Measurements from ENCODE around the gene UFSP1. TPM values are rescaled to one million over a fixed set of nuclear protein-coding genes. Genes with fewer than 3 reads are reported as not detected.
"Not testable (repeated sequence)": the region's sequence is repeated elsewhere in the genome, so short reads cannot be mapped to it uniquely, and the experiment has no call there.

UFSP1 gene
- total and polyA plus RNA-seq, 5 donors from 2014 or later: 0.39 to 4.8 (median 1.4) TPM

DNA sequence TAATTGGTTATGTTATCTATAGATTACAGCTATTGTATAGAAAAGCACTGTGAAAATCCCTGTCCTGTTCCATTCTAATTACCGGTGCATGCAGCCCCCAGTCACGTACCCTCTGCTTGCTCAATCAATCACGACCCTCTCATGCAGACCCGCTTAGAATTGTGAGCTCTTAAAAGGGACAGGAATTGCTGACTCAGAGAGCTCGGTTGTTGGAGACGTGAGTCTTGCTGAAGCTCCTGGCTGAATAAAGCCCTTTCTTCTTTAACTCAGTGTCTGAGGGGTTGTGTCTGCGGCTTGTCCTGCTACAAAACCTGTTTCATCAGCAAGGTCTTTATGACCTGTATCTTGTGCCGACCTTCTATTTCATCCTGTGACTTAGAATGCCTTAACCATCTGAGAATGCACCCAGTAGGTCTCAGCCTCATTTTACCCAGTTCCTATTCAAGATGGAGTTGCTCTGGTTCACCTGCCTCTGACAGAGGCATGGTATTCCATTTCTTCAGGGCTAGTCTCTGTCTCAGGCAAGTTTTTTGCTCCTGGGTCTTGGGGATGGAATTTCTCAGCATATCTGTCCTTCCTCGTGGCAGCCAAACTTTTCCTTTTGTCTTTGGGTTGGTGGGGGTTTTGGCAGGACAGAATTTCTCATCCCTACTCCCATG lies 30.4 kb upstream of the UFSP1 start:
- H3K4me1 ChIP-seq (ENCODE audit: control insufficient read depth, insufficient read depth, low read length, poor library complexity, severe bottlenecking); H3K4me3 Mint-ChIP-seq; H3K4me3 ChIP-seq (ENCODE audit: low read depth, low read length); H3K27me3 ChIP-seq (ENCODE audit: control insufficient read depth, insufficient read depth, low read length); H3K27ac ChIP-seq (ENCODE audit: insufficient read depth, low read length, poor library complexity, severe bottlenecking); H3K27ac Mint-ChIP-seq; H3K9me3 Mint-ChIP-seq; ATAC-seq (ENCODE audit: low read depth in 2 of 2); H3K4me1 Mint-ChIP-seq; H3K36me3 Mint-ChIP-seq; DNase-seq; H3K9me3 ChIP-seq (ENCODE audit: control insufficient read depth in 2 of 2, low read length in 2 of 2); H3K36me3 ChIP-seq (ENCODE audit: control insufficient read depth, insufficient read depth, low read length): not testable (repeated sequence)
- peaks cover 23% of the 10 kb centered on the region for H3K27me3 Mint-ChIP-seq

DNA sequence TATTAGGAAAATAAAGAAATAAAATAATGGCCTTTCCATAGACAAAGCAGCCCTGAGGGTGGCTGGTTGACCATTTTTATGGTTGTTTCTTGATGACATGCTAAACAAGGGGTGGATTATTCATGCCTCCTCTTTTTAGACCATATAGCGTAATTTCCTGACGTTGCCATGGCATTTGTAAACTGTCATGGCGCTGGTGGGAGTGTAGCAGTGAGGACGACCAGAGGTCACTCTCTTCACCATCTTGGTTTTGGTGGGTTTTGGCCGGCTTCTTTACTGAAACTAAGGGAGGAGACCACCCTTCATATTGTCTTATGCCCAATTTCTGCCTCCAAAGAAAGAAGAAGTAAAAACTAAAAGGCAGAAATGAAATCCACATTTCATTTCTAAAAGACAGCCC lies 29.8 kb upstream of the UFSP1 start:
- H3K27me3 ChIP-seq (ENCODE audit: control insufficient read depth, insufficient read depth, low read length); DNase-seq; H3K36me3 Mint-ChIP-seq; ATAC-seq (ENCODE audit: low read depth in 2 of 2); H3K27ac Mint-ChIP-seq; H3K4me1 ChIP-seq (ENCODE audit: control insufficient read depth, insufficient read depth, low read length, poor library complexity, severe bottlenecking); H3K9me3 ChIP-seq (ENCODE audit: control insufficient read depth in 2 of 2, low read length in 2 of 2); H3K4me3 ChIP-seq (ENCODE audit: low read depth, low read length); H3K4me3 Mint-ChIP-seq; H3K9me3 Mint-ChIP-seq; H3K4me1 Mint-ChIP-seq; H3K36me3 ChIP-seq (ENCODE audit: control insufficient read depth, insufficient read depth, low read length); H3K27ac ChIP-seq (ENCODE audit: insufficient read depth, low read length, poor library complexity, severe bottlenecking): not testable (repeated sequence)
- peaks cover 25% of the 10 kb centered on the region for H3K27me3 Mint-ChIP-seq

DNA sequence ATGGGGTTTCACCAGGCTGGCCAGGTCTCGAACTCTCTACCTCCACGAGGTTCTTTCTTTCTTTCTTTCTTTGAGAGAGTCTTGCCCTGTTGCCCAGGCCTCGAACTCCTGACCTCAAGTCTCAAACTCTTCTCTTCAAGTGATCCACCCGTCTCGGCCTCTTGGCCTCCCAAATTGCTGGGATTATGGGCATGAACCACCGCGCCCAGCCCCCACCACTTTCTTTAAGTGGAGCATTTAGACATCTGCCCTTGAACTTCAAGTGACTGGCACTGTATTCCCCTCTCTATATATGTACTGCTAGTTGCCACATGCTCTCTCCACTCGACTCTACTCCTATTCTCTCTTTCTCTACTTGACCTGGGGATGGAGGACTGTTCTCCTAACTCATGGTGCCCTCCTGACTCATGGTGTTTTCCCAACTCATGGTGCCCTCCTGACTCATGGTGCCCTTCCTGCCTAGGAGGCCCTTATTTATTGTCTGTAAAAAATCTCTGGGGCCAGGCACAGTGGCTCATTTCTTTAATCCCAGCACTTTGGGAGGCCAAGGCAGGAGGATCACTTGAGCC lies 25.4 kb upstream of the UFSP1 start:
- Histone ChIP-seq H3K36me3 (ENCODE audit: control insufficient read depth, insufficient read depth, low read length) (no peaks in the 10 kb centered on the region), H3K4me1 (ENCODE audit: control insufficient read depth, insufficient read depth, low read length, poor library complexity, severe bottlenecking) (no peaks in the 10 kb centered on the region), H3K9me3 (ENCODE audit: control insufficient read depth in 2 of 2, low read length in 2 of 2) (no peaks in the 10 kb centered on the region), H3K4me3 (ENCODE audit: low read depth, low read length) (no peak overlapping the region), H3K27me3 (ENCODE audit: control insufficient read depth, insufficient read depth, low read length) (no peaks in the 10 kb centered on the region), H3K27ac (ENCODE audit: insufficient read depth, low read length, poor library complexity, severe bottlenecking) (no peak overlapping the region)
- Mint-ChIP-seq H3K9me3 (peaks cover 0 to 2% (median 0%) of the 10 kb centered on the region in 7 donors), H3K27ac (no peak overlapping the region), H3K36me3 (no peaks in the 10 kb centered on the region), H3K27me3 (peaks cover 31% of the 10 kb centered on the region), H3K4me3 (no peak overlapping the region), H3K4me1 (peaks cover 0 to 5% (median 0%) of the 10 kb centered on the region in 4 donors)
- no peak for DNase-seq
- ATAC-seq (ENCODE audit: low read depth in 2 of 2): no peak

DNA sequence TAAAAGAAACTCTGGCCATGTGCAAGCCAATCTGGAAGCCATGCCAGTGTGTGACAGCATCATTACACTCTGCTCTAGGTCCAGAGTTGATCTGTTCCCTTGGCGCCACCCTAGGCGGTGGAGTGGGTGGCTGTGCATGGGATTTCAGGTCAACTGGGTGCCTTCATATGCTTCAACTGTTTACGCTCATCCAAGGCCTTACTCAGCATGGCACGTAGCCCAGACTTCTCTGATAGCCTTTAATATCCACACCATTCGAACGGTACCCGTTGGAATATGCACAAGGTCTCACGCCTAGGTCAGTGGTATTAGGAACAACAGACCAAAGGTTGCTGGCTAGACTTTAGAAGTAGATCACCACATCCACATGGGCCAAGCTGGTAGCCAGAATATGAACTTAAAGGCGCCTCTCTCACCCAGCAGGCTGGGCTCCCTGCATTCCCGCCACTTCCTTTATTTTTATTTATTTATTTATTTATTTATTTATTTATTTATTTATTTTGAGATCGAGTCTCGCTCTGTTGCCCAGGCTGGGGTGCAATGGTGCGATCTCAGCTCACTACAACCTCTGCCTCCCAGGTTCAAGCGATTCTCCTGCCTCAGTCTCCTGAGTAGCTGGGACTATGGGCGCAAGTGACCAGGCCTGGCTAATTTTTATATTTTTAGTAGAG lies 24.8 kb upstream of the UFSP1 start:
- H3K36me3 ChIP-seq (ENCODE audit: control insufficient read depth, insufficient read depth, low read length): no peaks in the 10 kb centered on the region
- H3K4me3 ChIP-seq (ENCODE audit: low read depth, low read length): no peak overlapping the region
- Mint-ChIP-seq H3K9me3 (peaks cover 0 to 2% (median 0%) of the 10 kb centered on the region in 7 donors), H3K36me3 (no peaks in the 10 kb centered on the region), H3K4me3 (no peak overlapping the region), H3K27ac (peak overlapping the region in 1 of 3 donors; percentile 74), H3K4me1 (peaks cover 0 to 5% (median 0%) of the 10 kb centered on the region in 4 donors), H3K27me3 (peaks cover 28% of the 10 kb centered on the region)
- DNase-seq (no peak), ATAC-seq (ENCODE audit: low read depth in 2 of 2) (no peak)
- no peaks in the 10 kb centered on the region for H3K9me3 ChIP-seq (ENCODE audit: control insufficient read depth in 2 of 2, low read length in 2 of 2)
- H3K4me1 ChIP-seq (ENCODE audit: control insufficient read depth, insufficient read depth, low read length, poor library complexity, severe bottlenecking): no peaks in the 10 kb centered on the region
- H3K27ac ChIP-seq (ENCODE audit: insufficient read depth, low read length, poor library complexity, severe bottlenecking): no peak overlapping the region
- H3K27me3 ChIP-seq (ENCODE audit: control insufficient read depth, insufficient read depth, low read length): no peaks in the 10 kb centered on the region

DNA sequence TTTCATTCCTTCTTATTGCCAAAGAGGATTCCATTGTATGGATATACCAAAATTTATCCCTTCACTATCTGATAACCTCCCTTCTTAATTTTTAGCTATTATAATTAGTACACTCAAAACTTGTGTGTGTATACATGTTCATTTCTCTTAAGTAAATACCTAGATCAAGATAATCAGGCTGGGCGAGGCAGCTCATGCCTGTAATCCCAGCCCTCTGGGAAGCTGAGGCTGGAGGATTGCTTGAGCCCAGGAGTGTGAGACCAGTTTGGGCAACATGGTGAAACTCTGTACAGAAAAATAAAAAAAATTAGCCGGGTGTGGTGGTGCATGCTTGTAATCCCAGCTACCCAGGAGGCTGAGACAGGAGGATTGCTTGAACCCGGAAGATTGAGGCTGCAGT lies 22.0 kb upstream of the UFSP1 start:
- Histone ChIP-seq H3K27me3 (ENCODE audit: control insufficient read depth, insufficient read depth, low read length) (no peaks in the 10 kb centered on the region), H3K27ac (ENCODE audit: insufficient read depth, low read length, poor library complexity, severe bottlenecking) (no peak overlapping the region), H3K4me1 (ENCODE audit: control insufficient read depth, insufficient read depth, low read length, poor library complexity, severe bottlenecking) (no peaks in the 10 kb centered on the region), H3K4me3 (ENCODE audit: low read depth, low read length) (no peak overlapping the region), H3K9me3 (ENCODE audit: control insufficient read depth in 2 of 2, low read length in 2 of 2) (no peaks in the 10 kb centered on the region), H3K36me3 (ENCODE audit: control insufficient read depth, insufficient read depth, low read length) (no peaks in the 10 kb centered on the region)
- Mint-ChIP-seq H3K27me3 (peaks cover 28% of the 10 kb centered on the region), H3K4me3 (no peak overlapping the region), H3K9me3 (peaks cover 0 to 2% (median 0%) of the 10 kb centered on the region in 7 donors), H3K27ac (no peak overlapping the region), H3K4me1 (peaks cover 0 to 5% (median 0%) of the 10 kb centered on the region in 4 donors), H3K36me3 (no peaks in the 10 kb centered on the region)
- DNase-seq (no peak), ATAC-seq (ENCODE audit: low read depth in 2 of 2) (no peak)

DNA sequence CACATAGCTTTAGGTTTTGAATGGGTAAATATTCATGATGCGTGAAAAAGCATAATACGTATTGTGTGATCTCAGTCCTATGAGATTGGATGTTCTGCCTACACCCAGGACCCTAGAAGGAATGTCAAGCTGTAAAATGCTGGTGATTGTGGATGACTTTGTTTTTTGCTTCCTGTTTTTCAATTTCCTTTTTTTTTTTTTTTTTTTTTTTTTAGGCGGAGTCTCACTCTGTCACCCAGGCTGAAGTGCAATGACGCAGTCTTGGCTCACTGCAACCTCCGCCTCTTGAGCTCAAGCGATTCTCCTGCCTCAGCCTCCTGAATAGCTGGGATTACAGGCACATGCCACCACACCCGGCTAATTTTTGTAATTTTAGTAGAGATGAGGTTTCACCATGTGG lies 20.9 kb upstream of the UFSP1 start:
- H3K4me3 Mint-ChIP-seq; H3K27me3 ChIP-seq (ENCODE audit: control insufficient read depth, insufficient read depth, low read length); H3K9me3 ChIP-seq (ENCODE audit: control insufficient read depth in 2 of 2, low read length in 2 of 2); ATAC-seq (ENCODE audit: low read depth in 2 of 2); H3K36me3 ChIP-seq (ENCODE audit: control insufficient read depth, insufficient read depth, low read length); H3K4me1 Mint-ChIP-seq; H3K4me1 ChIP-seq (ENCODE audit: control insufficient read depth, insufficient read depth, low read length, poor library complexity, severe bottlenecking); H3K36me3 Mint-ChIP-seq; H3K27ac Mint-ChIP-seq; H3K27ac ChIP-seq (ENCODE audit: insufficient read depth, low read length, poor library complexity, severe bottlenecking); DNase-seq; H3K4me3 ChIP-seq (ENCODE audit: low read depth, low read length); H3K9me3 Mint-ChIP-seq: not testable (repeated sequence)
- peaks cover 20% of the 10 kb centered on the region for H3K27me3 Mint-ChIP-seq

DNA sequence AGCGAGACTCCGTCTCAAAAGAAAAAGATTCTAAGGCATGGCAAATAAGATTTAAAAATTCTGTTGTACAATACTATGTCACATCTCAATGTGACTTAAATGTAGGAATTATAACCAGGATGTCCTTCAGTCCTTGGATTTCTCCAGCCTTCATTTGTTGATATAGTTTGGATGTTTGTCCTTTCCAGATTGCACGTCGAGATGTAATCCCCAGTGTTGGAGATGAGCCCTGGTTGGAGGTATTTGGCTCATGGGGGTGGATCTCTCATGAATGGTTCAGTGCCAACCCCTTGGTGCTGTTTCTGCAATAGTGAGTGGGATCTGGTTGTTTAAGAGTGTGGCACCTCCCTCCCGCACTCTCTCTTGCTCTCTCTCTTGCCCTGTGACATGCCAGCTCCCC lies 19.0 kb upstream of the UFSP1 start:
- Mint-ChIP-seq H3K4me3 (no peak overlapping the region), H3K27ac (no peak overlapping the region), H3K36me3 (no peaks in the 10 kb centered on the region), H3K9me3 (no peaks in the 10 kb centered on the region), H3K27me3 (peaks cover 18% of the 10 kb centered on the region), H3K4me1 (peaks cover 0 to 5% (median 0%) of the 10 kb centered on the region in 4 donors)
- no peak overlapping the region for H3K27ac ChIP-seq (ENCODE audit: insufficient read depth, low read length, poor library complexity, severe bottlenecking)
- ATAC-seq (ENCODE audit: low read depth in 2 of 2): no peak
- H3K27me3 ChIP-seq (ENCODE audit: control insufficient read depth, insufficient read depth, low read length): no peaks in the 10 kb centered on the region
- DNase-seq: no peak
- no peaks in the 10 kb centered on the region for H3K36me3 ChIP-seq (ENCODE audit: control insufficient read depth, insufficient read depth, low read length)
- no peak overlapping the region for H3K4me3 ChIP-seq (ENCODE audit: low read depth, low read length)
- H3K4me1 ChIP-seq (ENCODE audit: control insufficient read depth, insufficient read depth, low read length, poor library complexity, severe bottlenecking): no peaks in the 10 kb centered on the region
- no peaks in the 10 kb centered on the region for H3K9me3 ChIP-seq (ENCODE audit: control insufficient read depth in 2 of 2, low read length in 2 of 2)

DNA sequence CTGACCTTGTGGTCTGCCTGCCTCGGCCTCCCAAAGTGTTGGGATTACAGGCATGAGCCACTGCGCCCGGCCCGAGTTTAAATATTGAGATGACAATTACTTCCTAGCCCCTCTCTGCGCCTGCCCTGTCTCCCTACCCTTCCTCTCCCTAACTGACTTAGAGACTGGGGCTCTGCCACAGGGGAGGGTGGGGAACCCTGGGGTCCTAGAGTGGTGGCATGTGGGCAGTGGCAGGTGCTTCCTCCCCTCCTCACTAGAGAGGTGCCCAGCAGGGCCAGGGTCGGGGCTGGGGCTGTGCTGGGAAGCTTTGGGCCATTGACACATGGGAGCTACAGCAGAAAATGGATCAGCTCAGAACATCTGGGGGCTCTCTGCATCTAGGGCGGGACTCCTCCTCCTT lies 13.1 kb upstream of the UFSP1 start:
- H3K27ac ChIP-seq (ENCODE audit: insufficient read depth, low read length, poor library complexity, severe bottlenecking): no peak overlapping the region
- DNase-seq: no peak
- Mint-ChIP-seq H3K27me3 (peaks cover 32% of the 10 kb centered on the region), H3K4me1 (peaks cover 0 to 2% (median 0%) of the 10 kb centered on the region in 4 donors), H3K4me3 (no peak overlapping the region), H3K36me3 (peaks cover 4% of the 10 kb centered on the region), H3K27ac (no peak overlapping the region), H3K9me3 (peaks cover 0 to 5% (median 0%) of the 10 kb centered on the region in 7 donors)
- ATAC-seq (ENCODE audit: low read depth in 2 of 2): no peak
- no peaks in the 10 kb centered on the region for H3K36me3 ChIP-seq (ENCODE audit: control insufficient read depth, insufficient read depth, low read length)
- peaks cover 5% of the 10 kb centered on the region for H3K27me3 ChIP-seq (ENCODE audit: control insufficient read depth, insufficient read depth, low read length)
- no peaks in the 10 kb centered on the region for H3K9me3 ChIP-seq (ENCODE audit: control insufficient read depth in 2 of 2, low read length in 2 of 2)
- H3K4me3 ChIP-seq (ENCODE audit: low read depth, low read length): no peak overlapping the region
- H3K4me1 ChIP-seq (ENCODE audit: control insufficient read depth, insufficient read depth, low read length, poor library complexity, severe bottlenecking): no peaks in the 10 kb centered on the region

Measured in CD4-positive, CD25-positive, alpha-beta regulatory T cell (primary cell).